ENCODE data around the gene BMPER.

- no peak for TF ChIP-seq POLR2A (IDR thresholded peaks at IDR 0.05)
- TF ChIP-seq CTCF (IDR thresholded peaks at IDR 0.05) = no peak
- TF ChIP-seq POLR2AphosphoS5 (IDR thresholded peaks at IDR 0.05; ENCODE audit: insufficient read depth in 1 of 2, low read depth in 1 of 2) = no peak
Measured at GRCh38 chr7:34117573-34117972, 212.2 kb downstream of the BMPER start.

Data from vagina (tissue), 2 donors.